HepG2 (cell line): ENCODE data around the gene SAMD13. TPM values are rescaled to one million over a fixed set of nuclear protein-coding genes. Genes with fewer than 3 reads are reported as not detected.

Experiments
- ATAC-seq: fragments of 200-7000 bp; cut with Tn5 transposase; 3 replicates; pipeline ENCODE4 v1.9.1; 2020; ENCODE audit warnings: mild to moderate bottlenecking, moderate library complexity
- BruUV-seq: library from RNA; stranded (reverse); fragments of 400-500 nt; replicated peaks from 2 replicates; lab custom pipeline; 2021; lab: Mats Ljungman, UMichigan
- CTCF ChIA-PET: fragments of 300-600 bp; formaldehyde crosslinking; extraction: SDS; loops from one replicate; lab custom pipeline; 2021; ENCODE audit warnings: low total read pairs, inconsistent platforms, low intra/inter-chr PET ratio; lab: Yijun Ruan, JAX
- POLR2A ChIA-PET: fragments of 350-600 bp; sonication (Branson Sonifier 250); formaldehyde crosslinking; loops from one replicate; lab custom pipeline; 2020; ENCODE audit warnings: antibody characterized with exemption, inconsistent platforms; lab: Yijun Ruan, JAX
- DNase-seq: peaks from one replicate; pipeline ENCODE4 v3.0.0-alpha.2; 2015; ENCODE audit warnings: low spot score
- FAIRE-seq: peaks from 3 replicates; lab custom pipeline; 2011; peaks lifted over from hg19 to GRCh38; lab: Jason Lieb, UNC
- H2AFZ ChIP-seq: one replicate; pipeline ENCODE4 v1.6.1; 2011; ENCODE audit warnings: low read length, inconsistent platforms
- H3K27ac ChIP-seq: fragments of 300-600 bp; 3 replicates; pipeline ENCODE4 v1.8.0; 2011; ENCODE audit warnings: mixed run types, mild to moderate bottlenecking, mixed read lengths, low read length, inconsistent platforms; ENCODE audit not compliant: insufficient read depth; ENCODE audit errors: extremely low read length
- H3K27me3 ChIP-seq, 2 experiments: fragments of 200-600 bp in 1 of 2; 2 replicates in 1 of 2; 3 replicates in 1 of 2; pipeline versions ENCODE4 v1.6.0 to v1.8.0; 2011; ENCODE audit warnings: low read length in 2 of 2, mild to moderate bottlenecking in 2 of 2, moderate library complexity in 2 of 2, inconsistent platforms in 1 of 2; ENCODE audit not compliant: insufficient read depth in 2 of 2, control insufficient read depth in 1 of 2
- H3K36me3 ChIP-seq, 2 experiments: fragments of 200-600 bp in 1 of 2; replicated peaks in 1 of 2; 2 replicates in 1 of 2; 3 replicates in 1 of 2; pipeline versions ENCODE4 v1.5.1 to v1.8.0; 2011; ENCODE audit warnings: low read length in 2 of 2, inconsistent platforms in 1 of 2; ENCODE audit not compliant: insufficient read depth in 2 of 2, control insufficient read depth in 1 of 2
- H3K4me1 ChIP-seq: 2 replicates; pipeline ENCODE4 v1.5.1; 2012; ENCODE audit warnings: low read length, inconsistent platforms; ENCODE audit not compliant: insufficient read depth
- H3K4me2 ChIP-seq: 2 replicates; pipeline ENCODE4 v1.6.0; 2011; ENCODE audit warnings: low read depth, low read length, inconsistent platforms
- H3K4me3 ChIP-seq, 3 experiments: fragments of 200-600 bp in 1 of 3; sonication (generic), shearing (Covaris generic) in 1 of 3; replicated peaks in 1 of 3; 2 replicates each; pipeline ENCODE4 v1.5.1; 2011 to 2016; ENCODE audit warnings: low read length in 3 of 3, inconsistent platforms in 2 of 3, low read depth in 2 of 3, mild to moderate bottlenecking in 2 of 3, control low read depth in 1 of 3, mixed read lengths in 1 of 3; ENCODE audit not compliant: insufficient read depth in 1 of 3
- H3K79me2 ChIP-seq: one replicate; pipeline ENCODE4 v1.6.1; 2011; ENCODE audit warnings: low read length, inconsistent platforms; ENCODE audit not compliant: insufficient read depth
- H3K9ac ChIP-seq: 2 replicates; pipeline ENCODE4 v1.6.0; 2011; ENCODE audit warnings: mild to moderate bottlenecking, low read depth, low read length, inconsistent platforms; ENCODE audit not compliant: insufficient read depth
- H3K9me3 ChIP-seq: 2 replicates; pipeline ENCODE4 v1.5.1; 2012; ENCODE audit warnings: mild to moderate bottlenecking, low read length
- H4K20me1 ChIP-seq: 2 replicates; pipeline ENCODE4 v1.6.0; 2011; ENCODE audit warnings: inconsistent platforms, mild to moderate bottlenecking, low read length, moderate library complexity; ENCODE audit not compliant: insufficient read depth
- AHDC1 ChIP-seq: sonication (generic); formaldehyde crosslinking; IDR thresholded peaks from 2 replicates; pipeline ENCODE4 v1.5.1; 2020; ENCODE audit warnings: mild to moderate bottlenecking, missing genetic modification reagents, borderline replicate concordance
- BORCS8-MEF2B ChIP-seq: sonication (generic); formaldehyde crosslinking; IDR thresholded peaks from 2 replicates; pipeline ENCODE4 v1.8.0; 2022; ENCODE audit warnings: mild to moderate bottlenecking, missing genetic modification reagents
- EP300 ChIP-seq, 3 experiments: sonication (generic) in 1 of 3; formaldehyde crosslinking in 1 of 3; IDR thresholded peaks; 2 replicates each; pipeline versions ENCODE4 v1.5.1 to v1.6.1; 2011 to 2020; ENCODE audit warnings: low read depth in 2 of 3, low read length in 2 of 3, borderline replicate concordance in 1 of 3, improper control_type of control experiment in 1 of 3, mild to moderate bottlenecking in 1 of 3, missing genetic modification reagents in 1 of 3, moderate library complexity in 1 of 3
- NCOA5 ChIP-seq: sonication (generic); formaldehyde crosslinking; IDR thresholded peaks from 2 replicates; pipeline ENCODE4 v1.4.0; 2020; ENCODE audit warnings: missing genetic modification reagents
- ZFP90 ChIP-seq: sonication (generic); formaldehyde crosslinking; IDR thresholded peaks from 2 replicates; pipeline ENCODE4 v1.8.0; 2022; ENCODE audit warnings: missing genetic modification reagents, mild to moderate bottlenecking, inconsistent platforms, borderline replicate concordance
- WGBS: methylation state at CpG from one replicate; pipeline ENCODE4 v1.1.6; 2017; ENCODE audit warnings: low lambda C conversion rate; 5-methylcytosine and 5-hydroxymethylcytosine counted together
- in situ Hi-C: cut with HindIII; loops from 2 replicates; pipeline ENCODE4 v1.10.0; 2017; ENCODE audit warnings: low pct_unique_long_range_greater_than_20kb; ENCODE audit not compliant: extremely low pct_ligation_motif_present
- intact Hi-C: fragments of 100-400 bp; cut with micrococcal nuclease; formaldehyde crosslinking; loops from one replicate; pipeline ENCODE4 v1.10.0; 2022; ENCODE audit not compliant: unreplicated experiment
- polyA plus RNA-seq, 8 experiments: library from polyadenylated mRNA; depleted of rRNA in 3 of 8; stranded (reverse) in 7 of 8; unstranded in 1 of 8; fragments of >200 nt; fragmentation: Illumina TruSeq in 4 of 8; extraction: Trizol in 4 of 8; gene quantifications; 2 replicates each; pipeline versions ENCODE4 v1.2.1 to v1.2.3, GENCODE V29; 2011 to 2016; ENCODE audit warnings: low read depth in 4 of 8, missing spikeins in 1 of 8, mixed read lengths in 1 of 8; ENCODE audit not compliant: insufficient read depth in 1 of 8
- total RNA-seq, 5 experiments: library from RNA; depleted of rRNA; stranded (reverse); fragments of >200 nt; fragmentation: Illumina TruSeq; extraction: Trizol; gene quantifications; 2 replicates each; pipeline ENCODE4 v1.2.3, GENCODE V29; 2016; ENCODE audit warnings: low read depth in 1 of 5

SAMD13 gene
- total and polyA plus RNA-seq, 2 of the 13 experiments (the other 11 are each of a cell fraction or from before 2014, with no cell fraction given) = 0.09 to 0.18 TPM

DNA sequence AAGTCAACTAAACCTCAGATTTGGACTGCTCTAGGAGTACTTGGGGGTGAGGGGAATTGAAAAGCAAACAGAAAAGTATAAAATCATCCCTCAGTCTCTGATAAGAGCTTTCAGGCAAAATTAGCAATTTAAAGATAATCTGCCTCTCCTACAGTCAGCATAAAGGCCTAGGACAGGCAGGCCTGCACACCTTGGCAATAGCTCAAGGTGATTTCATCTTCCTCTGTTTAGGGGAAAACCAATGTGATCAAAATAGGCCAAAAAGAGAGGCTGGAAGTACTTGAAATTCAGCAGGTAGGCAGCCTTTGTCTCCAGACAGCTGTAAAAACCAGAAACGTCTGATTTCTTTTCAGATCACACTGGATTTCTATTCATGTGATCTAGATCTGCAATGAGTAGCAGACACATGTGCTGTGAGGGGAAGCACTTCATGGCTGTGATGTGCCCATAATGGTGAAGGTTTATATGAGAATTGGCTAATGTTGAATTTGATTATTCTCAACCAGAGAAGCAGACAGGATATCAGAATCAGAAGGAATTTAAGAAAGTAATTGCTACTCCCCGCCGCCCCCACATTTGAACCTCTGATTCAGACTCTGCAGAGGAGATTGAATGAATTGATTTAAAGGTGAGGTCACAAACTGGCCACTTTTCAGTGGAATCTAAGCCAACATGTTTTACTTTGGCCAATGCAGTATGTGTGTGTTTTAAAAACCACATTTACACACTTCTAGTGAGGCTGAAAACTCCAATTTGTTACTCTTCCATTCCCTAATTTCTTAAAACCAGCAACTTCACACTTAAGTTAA is 51.0 kb downstream of the SAMD13 start:
- H2AFZ ChIP-seq = no peak overlapping the region
- POLR2A ChIA-PET = no interaction called here
- BruUV-seq = no TSS peak

GRCh38 chr1:84353695-84354094 is 52.2 kb downstream of the SAMD13 start:
- H2AFZ ChIP-seq = no peak overlapping the region
- H3K9me3 ChIP-seq = no peaks in the 10 kb centered on the region
- ChIA-PET POLR2A (no interaction called here), CTCF (no interaction called here)
- no peak for DNase-seq
- in situ Hi-C loops = no loop called here
- no peaks in the 10 kb centered on the region; a peak in 1 of 5 replicates for H3K27me3 ChIP-seq
- no peaks in the 10 kb centered on the region for H3K4me1 ChIP-seq
- FAIRE-seq = no peak
- H3K36me3 ChIP-seq = no peaks in the 10 kb centered on the region
- H3K4me3 ChIP-seq = no peak overlapping the region
- 100% methylated on average over 3 of the region's 3 CpGs for WGBS
- no peak for ATAC-seq
- H3K4me2 ChIP-seq = no peak overlapping the region
- no peak overlapping the region for H3K9ac ChIP-seq
- BruUV-seq = no TSS peak
- intact Hi-C loops = no loop called here
- no peaks in the 10 kb centered on the region for H3K79me2 ChIP-seq
- H3K27ac ChIP-seq = no peak overlapping the region
- H4K20me1 ChIP-seq = no peaks in the 10 kb centered on the region
- TF ChIP-seq BORCS8-MEF2B (CRISPR knock-in tag) (no peak), AHDC1 (CRISPR knock-in tag) (no peak)

More for the DNA sequence above, 51.0 kb downstream of the SAMD13 start:
- CTCF ChIA-PET = no interaction called here
- no peak for TF ChIP-seq ZFP90 (CRISPR knock-in tag)
- TF ChIP-seq NCOA5 (CRISPR knock-in tag) = no peak
- TF ChIP-seq EP300 (IDR thresholded peaks at IDR 0.05; ENCODE audit: low read depth in 2 of 2, low read length in 2 of 2) = no peak
- TF ChIP-seq EP300 (CRISPR knock-in tag; IDR thresholded peaks at IDR 0.05; ENCODE audit: borderline replicate concordance) = no peak
- Histone ChIP-seq H3K27ac (no peak overlapping the region), H3K27me3 (no peaks in the 10 kb centered on the region; a peak in 1 of 5 replicates), H3K79me2 (no peaks in the 10 kb centered on the region), H4K20me1 (no peaks in the 10 kb centered on the region), H3K4me2 (no peak overlapping the region), H3K9ac (no peak overlapping the region), H3K4me3 (no peak overlapping the region), H3K36me3 (no peaks in the 10 kb centered on the region), H3K4me1 (no peaks in the 10 kb centered on the region), H3K9me3 (no peaks in the 10 kb centered on the region)
- FAIRE-seq (no peak), ATAC-seq (no peak), DNase-seq (no peak)
- in situ Hi-C loops (no loop called here), intact Hi-C loops (no loop called here)
- WGBS = 51% methylated on average over 3 of the region's 3 CpGs
